Right lobe of liver (tissue), 6 donors: ENCODE data around the gene CCDC74B. TPM values are rescaled to one million over a fixed set of nuclear protein-coding genes. Genes with fewer than 3 reads are reported as not detected.
"Not testable (repeated sequence)": the region's sequence is repeated elsewhere in the genome, so short reads cannot be mapped to it uniquely, and the experiment has no call there.

Experiments
- ATAC-seq, 4 donors: fragments of 200-7000 bp; cut with Tn5 transposase; one replicate each; pipeline ENCODE4 v1.9.1; 2020; ENCODE audit warnings: mild to moderate bottlenecking in 4 of 4, moderate library complexity in 4 of 4
- DNase-seq, 3 donors: peaks; one replicate each; pipeline ENCODE4 v3.0.0-alpha.2; 2020
- H3K27ac ChIP-seq, 3 donors: fragments of 200-600 bp; one replicate each; pipeline ENCODE4 v1.8.0; 2022
- H3K27me3 ChIP-seq, 2 donors: fragments of 200-600 bp; one replicate each; pipeline ENCODE4 v1.8.0; 2022
- H3K36me3 ChIP-seq, 4 donors: fragments of 200-600 bp; sonication (generic) in 1 of 4; one replicate each; pipeline versions ENCODE4 v1.5.1 to v1.8.0; 2017 to 2022; ENCODE audit warnings: control low read depth in 1 of 4
- H3K4me1 ChIP-seq, 4 donors: fragments of 200-600 bp; sonication (generic) in 1 of 4; one replicate each; pipeline versions ENCODE4 v1.5.1 to v1.8.0; 2017 to 2022; ENCODE audit warnings: control low read depth in 1 of 4
- H3K4me3 ChIP-seq, 3 donors: fragments of 200-600 bp; one replicate each; pipeline ENCODE4 v1.8.0; 2022
- H3K9me3 ChIP-seq, 4 donors: fragments of 200-600 bp; sonication (generic) in 1 of 4; one replicate each; pipeline versions ENCODE4 v1.5.1 to v1.8.0; 2017 to 2022; ENCODE audit warnings: control low read depth in 1 of 4
- CTCF ChIP-seq, 4 donors: fragments of 200-600 bp in 3 of 4; fragments of 450-650 bp in 1 of 4; IDR thresholded peaks; one replicate each; pipeline versions ENCODE4 v1.5.1 to v1.8.0; 2016 to 2022; ENCODE audit warnings: antibody characterized with exemption in 4 of 4, mild to moderate bottlenecking in 2 of 4
- POLR2A ChIP-seq: fragments of 450-650 bp; IDR thresholded peaks from one replicate; pipeline ENCODE4 v1.6.1; 2017; ENCODE audit warnings: antibody characterized with exemption, mild to moderate bottlenecking
- WGBS: methylation state at CpG from one replicate; pipeline ENCODE4 v1.1.6; 2018; ENCODE audit warnings: low coverage, low lambda C conversion rate; ENCODE audit not compliant: insufficient coverage; ENCODE audit errors: missing lambda C conversion rate; 5-methylcytosine and 5-hydroxymethylcytosine counted together
- intact Hi-C, 2 donors: fragments of 100-400 bp; cut with DNase I; formaldehyde crosslinking; loops; one replicate each; pipeline versions ENCODE4 v1.11.2 to v1.14.1; 2022
- total RNA-seq, 6 experiments: library from RNA; depleted of rRNA in 2 of 6; stranded (reverse); fragments of >200 nt in 2 of 6; fragmentation: NEBNext Ultra II Directional in 3 of 6; extraction: Animal tissue kit (Norgen Biotek cat#: 25700) in 3 of 6; gene quantifications; one replicate each; pipeline versions ENCODE4 v1.1.0 to v1.2.4, GENCODE V29; 2016 to 2023
- donor health status: DM: no; HTN: yes; CAD: no.
- donor health status: DM: no; HTN: no; CAD: no.
- donor health status: DM: no; HTN: no; CAD: no.
- donor health status: DM: no; HTN: yes; CAD: no.
- donor health status: DM: no; HTN: yes; CAD: no.

Gene CCDC74B
- total RNA-seq, 6 experiments from 2014 or later: 0.19 to 0.74 (median 0.26) TPM; not detected in 3

DNA sequence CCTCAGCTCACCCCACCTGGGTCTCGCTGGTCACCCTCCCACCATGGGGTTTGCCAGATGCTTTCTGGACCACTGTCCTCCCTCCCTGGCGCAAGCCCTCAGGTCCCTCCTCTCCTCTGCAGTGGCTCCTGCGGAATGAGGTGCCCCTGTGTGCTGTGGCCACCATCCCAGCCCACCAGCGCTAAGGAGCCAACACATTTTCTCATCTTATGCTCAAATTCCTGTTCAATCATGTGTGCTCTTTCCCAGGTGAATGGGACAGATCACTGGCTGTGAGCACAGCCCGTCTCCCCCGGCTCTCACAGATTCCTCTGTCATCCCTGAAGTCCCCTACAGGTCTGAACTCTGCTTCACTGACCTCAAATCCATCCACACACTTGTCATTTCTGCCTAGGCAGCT, 15.2 kb upstream of the CCDC74B start:
- Histone ChIP-seq H3K9me3 (no peaks in the 10 kb centered on the region), H3K27me3 (no peaks in the 10 kb centered on the region), H3K4me1 (no peaks in the 10 kb centered on the region), H3K27ac (no peak overlapping the region), H3K4me3 (no peak overlapping the region), H3K36me3 (peaks cover 0 to 17% (median 7%) of the 10 kb centered on the region in 4 donors)
- no peak for ATAC-seq
- DNase-seq: no peak
- TF ChIP-seq CTCF (IDR thresholded peaks at IDR 0.05): no peak
- TF ChIP-seq POLR2A: no peak
- intact Hi-C loops: no loop called here
- 100% methylated on average over 3 of the region's 6 CpGs for WGBS

- WGBS: 81% methylated on average over 4 of the region's 4 CpGs
- intact Hi-C loops, H3K9me3 ChIP-seq, ATAC-seq, H3K4me3 ChIP-seq, H3K27ac ChIP-seq, H3K4me1 ChIP-seq, H3K27me3 ChIP-seq, DNase-seq: not testable (repeated sequence)
- peaks cover 0 to 14% (median 6%) of the 10 kb centered on the region in 4 donors for H3K36me3 ChIP-seq
These were observed 14.5 kb upstream of the CCDC74B start for GRCh38 chr2:130159376-130159775.

DNA sequence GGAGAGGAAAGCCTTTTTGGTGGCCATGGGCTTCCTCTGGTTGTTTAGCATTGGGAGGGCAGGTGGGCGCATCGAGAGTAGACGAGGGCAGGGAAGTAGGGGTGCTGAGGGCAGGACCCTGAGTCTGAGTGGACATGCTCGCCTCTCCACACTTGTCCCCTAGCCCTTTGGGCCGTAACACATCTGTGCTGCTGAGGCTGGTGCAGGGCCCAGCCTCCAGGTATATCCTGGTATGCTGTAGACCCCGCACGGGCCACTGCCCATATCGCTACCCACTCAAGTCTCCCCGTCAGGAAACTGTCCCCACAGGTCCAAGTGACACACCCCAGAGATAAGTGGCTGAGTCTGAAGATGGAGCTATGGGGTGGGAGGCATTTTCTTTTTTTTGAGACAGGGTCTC, 13.7 kb upstream of the CCDC74B start:
- ATAC-seq (no peak), DNase-seq (no peak)
- intact Hi-C loops: no loop called here
- H3K27me3 ChIP-seq: no peaks in the 10 kb centered on the region
- peaks cover 0 to 10% (median under 1%) of the 10 kb centered on the region in 4 donors for H3K36me3 ChIP-seq
- 100% methylated on average over 1 of the region's 9 CpGs for WGBS
- H3K27ac ChIP-seq: no peak overlapping the region
- no peak overlapping the region for H3K4me3 ChIP-seq
- H3K4me1 ChIP-seq: no peaks in the 10 kb centered on the region
- TF ChIP-seq POLR2A (no peak), CTCF (IDR thresholded peaks at IDR 0.05) (no peak)
- no peaks in the 10 kb centered on the region for H3K9me3 ChIP-seq

DNA sequence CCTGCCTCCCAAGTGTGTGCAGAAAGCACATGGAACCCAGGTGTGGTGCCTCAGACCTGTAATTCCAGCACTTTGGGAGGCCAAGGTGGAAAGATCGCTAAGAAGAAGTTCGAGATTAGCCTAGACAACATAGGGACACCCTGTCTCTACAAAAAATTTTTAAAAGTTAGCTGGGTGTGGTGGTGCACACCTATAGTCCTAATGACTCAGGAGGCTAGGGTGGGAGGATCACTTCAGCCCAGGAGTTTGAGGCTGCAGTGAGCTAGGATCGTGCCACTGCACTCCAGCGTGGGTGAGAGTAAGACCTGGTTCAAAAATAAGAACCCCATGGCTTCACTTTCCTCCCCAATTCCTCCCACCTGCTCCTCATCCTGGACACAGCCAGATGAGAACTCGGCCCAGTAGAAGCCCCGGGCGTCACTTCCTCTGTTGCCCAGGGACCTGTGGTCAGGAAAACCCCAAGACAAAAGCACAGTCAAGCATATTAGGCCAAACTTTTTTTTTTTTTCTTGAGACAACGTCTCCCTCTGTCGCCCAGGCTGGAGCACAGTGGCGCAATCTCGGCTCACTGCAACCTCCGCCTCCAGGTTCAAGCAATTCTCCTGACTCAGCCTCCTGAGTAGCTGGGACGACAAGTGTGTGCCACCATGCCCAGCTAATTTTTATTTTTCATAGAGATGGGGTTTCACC, 13.1 kb upstream of the CCDC74B start:
- 70% methylated on average over 7 of the region's 13 CpGs for WGBS
- H3K4me3 ChIP-seq, H3K27ac ChIP-seq, H3K36me3 ChIP-seq, DNase-seq, intact Hi-C loops, ATAC-seq, H3K9me3 ChIP-seq, H3K27me3 ChIP-seq, H3K4me1 ChIP-seq: not testable (repeated sequence)

GRCh38 chr2:130157354-130157753, 12.4 kb upstream of the CCDC74B start:
- H3K4me3 ChIP-seq, H3K36me3 ChIP-seq, H3K9me3 ChIP-seq, H3K27ac ChIP-seq, DNase-seq, intact Hi-C loops, H3K27me3 ChIP-seq, ATAC-seq, H3K4me1 ChIP-seq: not testable (repeated sequence)
- no CpG with 5 or more reads among the region's 12 CpGs for WGBS

- TF ChIP-seq CTCF (IDR thresholded peaks at IDR 0.05) (no peak), POLR2A (no peak)
- DNase-seq (no peak), ATAC-seq (no peak)
- H3K27ac ChIP-seq: no peak overlapping the region
- no peak overlapping the region for H3K4me3 ChIP-seq
- H3K36me3 ChIP-seq: peaks cover 0 to 4% (median 0%) of the 10 kb centered on the region in 4 donors
- H3K4me1 ChIP-seq: no peaks in the 10 kb centered on the region
- 88% methylated on average over 3 of the region's 9 CpGs for WGBS
- H3K27me3 ChIP-seq: no peaks in the 10 kb centered on the region
- no peaks in the 10 kb centered on the region for H3K9me3 ChIP-seq
- intact Hi-C loops: no loop called here
These were observed 11.7 kb upstream of the CCDC74B start for GRCh38 chr2:130156624-130157004.
